Activated effector memory CD4-positive, alpha-beta T cell treated with anti-CD3 and anti-CD28 coated beads, Interleukin-2, amount 50 U/mL, for 16 hours (primary cell): ENCODE data around the gene CNOT9.

ENCODE experiments used
- DNase-seq: peaks from one replicate; pipeline ENCODE4 v3.0.0-alpha.2; 2020

CNOT9 gene

DNA sequence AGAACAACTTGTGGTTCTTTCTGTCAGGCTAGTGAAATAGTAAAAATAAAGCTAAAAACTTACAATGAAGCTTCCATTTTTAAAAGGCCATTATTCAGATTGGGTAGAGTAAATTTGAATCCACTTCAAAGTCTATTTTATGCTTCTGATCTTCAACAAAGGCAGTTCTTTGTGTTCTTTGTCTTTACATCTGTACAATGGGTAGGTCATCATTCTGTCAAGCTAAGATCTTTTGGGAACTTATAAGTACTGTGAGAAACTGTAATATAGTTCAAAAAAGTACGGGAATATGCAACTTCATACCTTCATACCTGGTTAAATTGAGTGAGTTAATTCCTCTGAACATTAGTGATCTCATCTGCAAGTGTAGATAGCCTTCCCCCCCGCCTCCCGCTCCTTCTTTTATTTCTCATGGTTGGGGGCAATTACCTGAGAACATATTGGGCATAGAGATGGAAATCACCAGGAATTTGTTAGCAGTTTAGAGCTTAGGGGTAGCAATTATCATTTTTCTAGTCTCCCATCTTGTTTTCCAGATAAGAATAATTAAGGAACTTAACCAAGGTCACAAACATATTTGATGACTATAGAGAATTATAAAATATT is 9.7 kb downstream of the CNOT9 start:
- no peak for DNase-seq

DNA sequence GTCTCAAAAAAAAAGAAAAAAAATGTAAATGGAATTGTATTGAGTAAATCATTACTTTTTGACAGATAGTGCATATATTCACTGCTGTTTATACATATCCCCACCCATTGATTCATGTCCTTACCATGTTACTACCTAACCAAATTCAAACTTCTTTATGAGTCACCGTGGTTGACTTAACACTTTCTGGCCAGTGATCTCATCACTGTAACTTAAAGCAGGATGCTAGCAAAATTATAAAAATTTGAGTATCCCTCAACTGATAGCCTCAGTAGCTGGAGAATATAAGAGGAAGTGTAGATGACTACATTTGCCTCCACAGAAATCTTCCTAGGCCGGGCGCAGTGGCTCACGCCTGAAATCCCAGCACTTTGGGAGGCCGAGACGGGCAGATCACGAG is 13.4 kb downstream of the CNOT9 start:
- DNase-seq: no peak

DNA sequence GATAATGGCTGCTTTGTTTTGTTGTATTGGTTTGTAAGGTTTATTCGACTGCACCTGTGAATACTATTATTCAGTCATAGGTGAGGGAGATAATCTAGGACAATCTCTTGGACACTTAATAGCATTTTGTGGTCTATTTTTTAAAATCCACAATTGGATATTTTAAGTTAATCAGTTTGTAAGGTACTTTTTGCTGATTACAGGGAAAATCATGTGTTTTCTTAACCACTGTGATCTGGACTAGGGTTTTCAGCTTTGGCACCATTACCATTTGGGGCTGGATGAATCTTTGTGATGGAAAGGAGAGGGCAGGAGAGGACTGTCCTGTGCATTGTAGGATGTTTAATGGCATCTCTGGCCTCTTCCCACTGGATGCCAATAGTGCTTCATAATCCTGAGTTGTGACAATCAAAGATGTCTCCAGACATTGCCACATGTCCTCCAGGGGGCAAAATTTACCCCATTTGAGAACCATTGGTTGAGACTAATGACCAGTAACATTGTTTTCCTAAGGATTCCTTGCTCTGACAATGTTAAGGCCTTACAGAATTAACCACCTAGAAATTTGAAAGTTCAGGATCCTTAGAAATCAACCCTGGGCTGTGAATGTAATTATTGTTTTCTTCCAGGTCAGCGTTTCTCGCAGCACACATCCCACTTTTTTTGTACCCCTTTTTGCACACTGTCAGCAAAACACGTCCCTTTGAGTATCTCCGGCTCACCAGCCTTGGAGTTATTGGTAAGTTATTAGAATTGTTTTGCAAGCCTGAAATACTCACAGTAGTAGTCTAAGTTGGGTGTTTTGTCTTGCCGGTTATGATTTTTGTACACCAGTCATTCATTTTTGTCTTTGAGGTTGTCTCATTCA is 15.6 kb downstream of the CNOT9 start:
- no peak for DNase-seq

DNA sequence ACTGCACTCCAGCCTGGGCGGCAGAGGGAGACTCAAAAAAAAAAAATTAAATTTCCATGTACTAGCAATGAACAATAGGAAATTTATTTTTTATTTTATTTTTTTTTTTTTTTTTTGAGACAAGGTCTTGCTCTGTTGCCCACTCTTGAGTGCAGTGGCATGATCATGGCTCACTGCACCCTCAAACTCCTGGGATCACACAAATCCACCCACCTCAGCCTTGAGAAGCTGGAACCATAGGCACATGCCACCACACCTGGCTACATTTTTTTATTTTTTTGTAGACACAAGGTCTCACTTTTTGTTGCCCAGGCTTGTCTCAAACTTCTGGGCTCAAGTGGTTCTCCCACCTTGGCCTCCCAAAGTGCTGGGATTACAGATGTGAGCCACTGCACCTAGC is 16.9 kb downstream of the CNOT9 start:
- DNase-seq: no peak

DNA sequence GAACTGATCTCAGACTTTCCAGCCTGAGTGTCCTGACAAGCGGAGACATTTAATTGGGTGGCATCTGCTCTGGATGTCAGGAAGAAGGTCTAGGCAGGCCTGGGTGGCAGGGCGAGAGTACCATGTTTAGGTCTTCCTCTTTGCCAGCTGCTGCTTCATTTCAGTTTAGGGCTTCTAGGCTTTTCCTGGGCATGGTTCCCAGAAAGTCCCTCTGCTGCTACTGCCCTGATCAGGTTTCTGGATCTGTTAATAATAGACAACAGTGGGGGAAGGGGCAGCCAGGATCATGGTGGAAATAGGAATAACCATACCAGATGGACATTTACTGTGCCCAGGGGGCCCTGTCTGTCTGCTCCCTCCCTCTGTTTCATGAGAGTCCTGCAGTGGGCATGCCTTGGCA is 36.8 kb downstream of the CNOT9 start:
- DNase-seq: no peak

DNA sequence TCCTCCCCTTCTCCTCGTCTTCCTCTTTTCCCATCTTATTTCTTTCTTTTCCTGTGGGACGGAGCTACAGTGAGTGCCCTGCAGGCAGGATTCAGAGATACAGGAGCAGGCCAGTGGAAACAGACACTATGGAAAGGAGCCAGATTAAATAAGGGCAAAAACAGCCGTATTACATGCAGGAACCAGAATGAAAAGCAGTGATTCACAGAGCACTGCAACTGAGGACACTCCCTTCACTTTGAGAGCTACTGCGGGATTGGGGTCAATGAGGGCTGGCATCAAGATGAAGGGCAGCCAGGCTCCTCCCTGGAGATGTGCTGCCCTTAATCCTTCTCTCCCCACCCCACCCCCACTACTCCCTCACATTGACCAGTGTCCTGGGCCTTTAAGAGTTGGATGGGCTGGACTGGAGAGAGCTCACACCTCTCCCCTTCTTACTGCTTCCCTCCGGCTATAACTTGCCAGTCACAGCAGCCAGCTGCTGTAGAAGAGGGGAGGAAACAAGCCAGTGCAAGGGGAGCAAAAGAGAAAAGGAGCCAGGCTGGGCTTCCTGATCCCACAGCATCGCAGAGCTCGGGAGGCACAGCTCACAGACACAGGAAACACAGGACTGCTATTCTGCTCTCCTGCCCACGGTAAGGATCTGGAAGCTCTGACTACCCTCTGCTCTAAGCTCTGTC is 38.9 kb downstream of the CNOT9 start, which contains the start of gene PLCD4:
PLCD4 (plus strand) TSS at position 464 of the 680 bp plus-strand sequence. CDS start 7,841 bp downstream, outside the sequence.
- no peak for DNase-seq

DNA sequence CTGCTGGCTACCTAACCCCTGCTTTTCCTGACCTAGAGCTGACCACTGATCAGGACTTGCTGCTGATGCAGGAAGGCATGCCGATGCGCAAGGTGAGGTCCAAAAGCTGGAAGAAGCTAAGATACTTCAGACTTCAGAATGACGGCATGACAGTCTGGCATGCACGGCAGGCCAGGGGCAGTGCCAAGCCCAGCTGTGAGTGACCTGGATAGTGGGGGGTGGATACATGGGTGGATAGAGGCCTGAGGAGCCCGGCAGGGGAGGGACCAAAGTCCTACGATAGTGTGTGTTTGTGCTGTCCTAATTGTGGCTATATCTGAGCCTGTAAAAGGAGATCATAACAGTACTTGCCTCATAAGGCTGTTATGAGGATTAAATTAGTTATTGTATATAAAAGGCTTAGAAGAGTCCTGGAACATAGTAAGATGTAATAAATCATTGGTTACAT is 47.3 kb downstream of the CNOT9 start:
- no peak for DNase-seq

DNA sequence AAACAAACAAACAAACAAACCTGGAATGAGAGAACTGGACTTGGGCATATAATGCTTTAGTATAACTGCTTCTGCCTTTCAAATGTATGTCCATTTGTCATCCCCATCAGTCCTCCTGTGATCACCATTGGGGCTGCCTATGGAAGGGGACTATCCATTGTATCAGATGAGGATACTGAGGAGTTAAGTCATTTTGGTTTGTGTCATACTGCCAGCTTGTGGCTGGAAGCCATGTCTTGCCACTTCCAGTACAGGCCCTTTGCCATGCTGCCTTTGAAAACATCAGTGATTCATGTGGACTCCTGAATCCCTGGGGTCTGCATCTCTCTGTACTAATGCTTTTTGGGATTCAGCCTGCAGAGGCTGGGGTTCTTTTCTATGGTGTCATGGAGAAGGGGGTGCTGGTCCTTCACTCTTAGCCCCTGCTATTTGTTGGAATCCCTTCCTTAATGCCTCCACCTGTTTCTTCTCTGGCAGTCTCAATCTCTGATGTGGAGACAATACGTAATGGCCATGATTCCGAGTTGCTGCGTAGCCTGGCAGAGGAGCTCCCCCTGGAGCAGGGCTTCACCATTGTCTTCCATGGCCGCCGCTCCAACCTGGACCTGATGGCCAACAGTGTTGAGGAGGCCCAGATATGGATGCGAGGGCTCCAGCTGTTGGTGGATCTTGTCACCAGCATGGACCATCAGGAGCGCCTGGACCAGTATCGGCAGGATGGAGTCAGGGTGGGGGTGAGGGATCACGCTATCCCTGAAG is 49.6 kb downstream of the CNOT9 start:
- DNase-seq: no peak

DNA sequence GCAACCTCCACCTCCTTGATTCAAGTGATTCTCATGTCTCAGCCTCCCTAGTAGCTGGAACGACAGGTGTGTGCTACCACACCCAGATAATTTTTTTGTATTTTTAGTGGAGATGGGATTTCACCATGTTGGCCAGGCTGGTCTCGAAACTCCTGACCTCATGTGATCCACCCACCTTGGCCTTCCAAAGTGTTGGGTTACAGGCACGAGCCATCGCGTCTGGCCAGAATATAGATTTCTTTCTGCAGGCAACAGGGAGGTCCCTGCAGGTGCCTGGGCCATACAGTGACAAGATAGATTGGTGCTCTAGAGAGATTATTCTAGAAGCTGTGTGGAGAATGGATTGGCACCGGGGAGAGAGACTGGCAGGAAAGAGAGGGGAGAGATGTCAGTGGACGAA is 52.4 kb downstream of the CNOT9 start:
- DNase-seq: no peak

DNA sequence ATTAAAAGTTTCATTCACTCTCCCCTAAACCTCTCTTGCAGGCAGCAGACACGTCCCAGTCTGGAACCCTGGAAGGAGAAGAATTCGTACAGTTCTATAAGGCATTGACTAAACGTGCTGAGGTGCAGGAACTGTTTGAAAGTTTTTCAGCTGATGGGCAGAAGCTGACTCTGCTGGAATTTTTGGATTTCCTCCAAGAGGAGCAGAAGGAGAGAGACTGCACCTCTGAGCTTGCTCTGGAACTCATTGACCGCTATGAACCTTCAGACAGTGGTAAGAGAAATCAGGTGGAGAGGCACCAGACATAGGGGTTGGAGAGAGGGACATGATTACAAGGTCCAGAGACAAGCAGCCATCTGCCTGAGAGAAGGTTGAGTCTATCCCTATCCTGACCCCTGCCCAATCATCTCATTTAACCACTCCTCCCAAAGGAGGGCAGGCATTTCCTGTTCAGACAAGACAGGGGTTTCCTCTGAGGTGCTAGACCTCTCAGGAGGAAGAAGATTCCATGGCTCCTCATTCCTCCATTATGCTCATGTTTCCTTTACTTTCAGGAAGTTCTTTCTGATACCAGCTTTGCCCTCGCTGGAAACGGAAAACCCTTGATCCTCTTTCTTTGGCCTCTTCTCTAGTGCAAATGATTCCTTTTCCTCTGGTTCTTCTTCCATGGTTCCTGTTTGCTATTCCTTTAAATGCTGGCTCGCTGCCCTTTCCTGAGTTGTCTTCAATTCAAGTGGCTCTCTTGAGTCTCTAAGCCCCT is 54.1 kb downstream of the CNOT9 start:
- DNase-seq: no peak

DNA sequence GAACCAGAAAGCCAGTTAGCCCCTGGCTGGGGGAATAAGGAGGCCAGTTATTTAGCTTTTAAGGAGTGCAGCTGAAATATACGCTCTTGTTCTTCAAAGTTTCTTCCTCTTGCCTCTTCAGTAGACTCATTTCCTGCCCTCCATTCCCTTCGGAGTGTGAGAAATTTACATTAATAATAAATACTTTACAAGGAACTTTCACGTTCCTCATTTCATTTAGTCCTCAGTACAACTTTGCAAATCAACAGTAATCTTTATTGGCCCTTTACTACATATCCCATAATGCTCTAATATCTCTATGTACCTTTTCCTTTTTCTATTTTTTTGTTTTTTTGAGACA is 54.7 kb downstream of the CNOT9 start:
- no peak for DNase-seq

DNA sequence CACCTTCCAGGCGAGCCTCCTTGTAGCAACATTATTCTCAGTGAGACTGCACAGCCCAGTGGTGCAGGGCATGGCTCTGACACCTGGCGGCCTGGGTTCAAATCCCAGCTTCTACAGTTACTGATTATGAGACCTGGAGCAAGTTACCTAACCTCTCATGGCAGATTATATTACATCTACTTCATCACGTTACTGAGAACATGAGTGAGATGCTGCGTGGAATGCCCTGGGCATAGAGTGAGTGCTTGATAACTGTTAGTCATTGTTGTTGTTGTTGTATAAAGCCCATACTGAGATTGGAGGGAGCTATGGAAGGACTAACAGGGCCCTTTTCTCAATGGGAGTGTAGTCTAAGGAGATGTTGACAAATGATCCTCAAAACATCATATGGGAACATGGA is 57.7 kb downstream of the CNOT9 start:
- no peak for DNase-seq

DNA sequence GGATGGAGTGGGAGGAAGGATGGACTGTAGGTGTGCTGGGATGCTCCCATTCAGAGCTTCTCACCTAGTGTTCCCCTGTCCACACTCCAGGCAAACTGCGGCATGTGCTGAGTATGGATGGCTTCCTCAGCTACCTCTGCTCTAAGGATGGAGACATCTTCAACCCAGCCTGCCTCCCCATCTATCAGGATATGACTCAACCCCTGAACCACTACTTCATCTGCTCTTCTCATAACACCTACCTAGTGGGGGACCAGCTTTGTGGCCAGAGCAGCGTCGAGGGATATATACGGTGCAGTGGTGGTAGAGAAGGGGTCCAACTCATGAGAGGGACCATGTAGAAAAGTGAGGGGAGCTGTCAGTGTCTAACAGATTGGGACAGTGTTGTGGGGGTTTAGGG is 59.3 kb downstream of the CNOT9 start:
- DNase-seq: no peak

DNA sequence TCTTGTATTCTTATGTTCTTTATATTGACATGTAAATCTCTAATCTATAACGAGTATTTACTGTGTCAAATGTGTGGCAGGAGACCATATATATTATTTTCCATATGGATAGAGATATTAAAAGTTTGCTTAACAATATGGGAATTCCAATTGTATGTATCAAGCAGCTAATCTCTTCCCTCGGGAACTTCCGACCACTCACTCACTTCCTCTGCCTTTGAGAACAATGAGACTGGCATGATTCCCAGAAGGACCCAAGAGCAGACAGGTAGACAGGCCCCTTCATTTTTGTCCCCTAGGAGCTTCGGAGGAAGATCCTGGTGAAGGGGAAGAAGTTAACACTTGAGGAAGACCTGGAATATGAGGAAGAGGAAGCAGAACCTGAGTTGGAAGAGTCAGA is 63.2 kb downstream of the CNOT9 start:
- no peak for DNase-seq

DNA sequence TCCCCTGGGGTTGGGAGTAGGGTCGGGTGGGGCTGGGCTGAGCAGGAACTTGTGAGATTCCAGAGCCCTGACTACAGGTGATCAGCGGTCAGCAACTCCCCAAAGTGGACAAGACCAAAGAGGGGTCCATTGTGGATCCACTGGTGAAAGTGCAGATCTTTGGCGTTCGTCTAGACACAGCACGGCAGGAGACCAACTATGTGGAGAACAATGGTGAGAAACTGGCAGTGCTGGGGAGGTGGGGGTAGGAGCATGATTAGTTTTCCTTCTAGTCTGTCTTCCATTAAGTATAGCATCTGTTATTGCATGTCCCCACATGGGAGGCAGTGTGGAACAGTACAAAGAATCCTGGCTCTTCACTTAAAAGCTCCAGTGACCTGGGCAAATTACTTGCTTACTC is 67.1 kb downstream of the CNOT9 start:
- no peak for DNase-seq

DNA sequence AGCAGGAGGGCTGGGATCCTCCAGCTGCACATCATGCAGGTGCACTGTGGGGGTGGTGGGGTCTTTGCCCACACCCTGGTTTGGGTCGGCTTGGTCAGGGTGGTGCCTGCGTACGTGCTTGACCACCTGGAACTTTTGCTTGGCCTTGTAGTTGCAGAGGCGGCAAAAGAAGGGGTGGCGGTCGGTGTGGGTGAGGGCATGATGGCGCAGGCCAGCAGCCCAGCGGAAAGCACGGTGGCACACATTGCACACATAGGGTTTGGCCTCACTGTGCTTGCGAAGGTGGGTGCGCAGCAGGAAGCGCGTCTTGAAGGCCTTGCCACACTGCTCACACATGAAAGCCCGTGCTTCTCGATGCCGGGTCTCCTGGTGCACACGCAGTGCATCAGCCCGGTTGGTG is 69.7 kb downstream of the CNOT9 start:
- DNase-seq: no peak

DNA sequence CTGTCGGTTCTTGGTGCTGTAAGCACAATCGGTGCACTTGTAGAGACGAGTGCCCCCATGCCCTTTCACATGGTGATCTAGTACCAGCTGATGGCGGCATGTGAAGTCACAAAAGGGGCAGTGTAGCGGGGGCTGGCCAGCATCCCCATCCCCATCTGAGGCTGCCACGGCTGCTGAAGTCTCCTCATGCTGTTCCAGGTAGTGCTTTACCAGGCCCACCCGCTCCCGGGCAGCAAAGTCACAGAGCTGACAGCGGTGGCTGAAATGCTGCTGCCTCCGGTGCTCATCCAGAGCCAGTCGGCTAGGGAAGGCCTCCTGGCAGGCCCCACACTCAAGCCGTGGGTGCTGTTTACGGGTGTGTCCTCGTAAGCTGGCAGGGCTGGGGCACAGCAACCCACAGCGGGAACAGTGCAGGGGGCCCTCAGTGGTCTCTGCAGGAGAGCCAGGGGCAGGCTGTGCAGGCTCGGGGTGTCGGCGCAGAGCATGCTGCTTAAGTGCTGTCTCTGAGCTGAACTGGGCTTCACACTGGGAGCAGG is 73.5 kb downstream of the CNOT9 start:
- DNase-seq: no peak

DNA sequence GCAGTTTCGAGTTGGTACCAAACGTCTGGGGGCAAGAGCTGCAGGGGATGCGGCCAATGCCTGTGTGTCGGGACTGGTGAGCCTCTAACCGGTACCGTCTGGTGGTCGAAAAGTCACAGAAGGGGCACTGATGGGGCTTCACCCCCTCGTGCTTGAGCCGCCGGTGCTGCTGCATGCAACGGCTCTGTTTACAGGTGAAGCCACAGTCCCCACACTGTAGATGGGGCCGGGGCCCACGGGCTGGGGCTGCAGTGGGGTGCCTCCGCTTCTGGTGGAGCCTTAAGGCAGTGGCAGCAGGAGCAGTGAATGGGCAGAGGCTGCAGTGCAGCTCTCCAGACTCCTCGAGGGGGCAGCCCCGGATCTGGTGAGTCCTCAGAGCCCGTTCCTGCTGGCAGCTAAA is 74.1 kb downstream of the CNOT9 start:
- DNase-seq: no peak

DNA sequence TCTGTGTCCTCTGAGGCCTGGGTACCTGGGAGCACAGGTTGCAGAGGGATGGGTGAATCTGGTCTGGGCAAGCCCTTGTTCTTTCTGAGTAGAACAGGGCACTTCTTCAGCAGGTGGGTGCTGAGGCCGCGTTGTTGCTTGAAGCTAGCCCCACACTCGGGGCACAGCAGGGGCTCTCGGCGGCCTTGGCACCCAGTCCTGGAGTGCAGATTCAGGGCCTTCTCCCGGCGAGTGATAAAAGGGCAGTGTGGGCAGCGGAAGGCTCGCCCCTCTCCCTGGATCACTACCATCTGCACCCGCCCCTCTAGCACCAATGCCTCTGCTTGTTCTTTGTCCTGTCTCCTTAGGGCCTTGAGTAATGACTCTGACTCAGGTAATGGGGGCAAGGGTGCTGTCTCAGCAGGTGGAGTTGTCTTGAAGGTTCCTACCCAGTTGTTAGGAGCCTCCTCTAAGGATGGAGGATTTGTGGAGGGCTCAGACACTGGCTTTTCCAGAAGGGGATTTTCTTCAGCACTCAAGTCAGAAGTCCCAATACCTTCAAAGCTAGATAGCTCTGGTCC is 75.2 kb downstream of the CNOT9 start:
- no peak for DNase-seq

DNA sequence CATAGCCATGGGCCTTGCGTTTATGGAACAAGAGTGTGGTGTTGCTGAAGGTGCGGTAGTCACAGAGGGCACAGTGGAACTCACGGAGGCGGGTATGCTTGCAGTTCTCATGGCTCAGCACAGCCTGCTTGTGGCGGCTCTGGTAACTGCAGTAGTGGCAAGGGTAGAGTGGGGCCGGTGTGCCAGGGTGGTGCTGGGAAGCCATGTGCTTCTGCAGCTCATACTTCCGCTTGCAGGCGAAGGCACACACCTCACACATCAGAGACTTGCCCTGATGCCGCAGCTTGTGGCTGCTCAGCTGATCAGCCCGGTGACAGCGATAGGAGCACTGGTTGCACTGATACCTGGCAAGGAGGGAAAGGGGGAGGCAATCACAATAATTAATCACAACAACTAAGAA is 76.1 kb downstream of the CNOT9 start:
- DNase-seq: no peak

DNA sequence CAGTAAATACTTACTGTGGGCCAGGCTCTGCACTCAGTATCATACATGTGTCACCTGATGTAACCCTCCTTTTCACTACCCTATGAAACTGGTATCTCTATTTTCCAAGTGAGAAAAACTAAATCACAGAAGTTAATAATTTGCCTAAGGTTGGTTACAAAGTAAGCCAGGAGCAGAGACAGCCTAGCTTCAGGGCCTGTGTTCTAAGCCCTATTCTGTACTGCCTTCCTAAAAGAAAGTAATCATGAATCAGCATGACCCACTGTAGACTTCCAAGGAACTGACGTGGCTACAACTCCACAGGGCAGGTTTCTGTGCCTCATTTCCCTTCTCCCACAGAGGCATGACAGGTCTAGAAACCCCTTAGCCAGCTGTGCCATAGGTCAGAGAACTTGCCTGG is 76.5 kb downstream of the CNOT9 start:
- no peak for DNase-seq
